Lower leg skin (tissue), 4 donors: ENCODE results near the gene MROH2A. TPM values are rescaled to one million over a fixed set of nuclear protein-coding genes. Genes with fewer than 3 reads are reported as not detected.

Source experiments
- DNase-seq, 2 donors: peaks; one replicate each; pipeline ENCODE4 v3.0.0-alpha.2; 2019; ENCODE audit warnings: low spot score in 2 of 2
- H3K4me3 ChIP-seq: fragments of 200-600 bp; sonication (generic); 2 replicates; pipeline ENCODE4 v1.5.1; 2017; ENCODE audit warnings: mild to moderate bottlenecking, low read depth; ENCODE audit not compliant: poor library complexity, severe bottlenecking
- POLR2A ChIP-seq, 2 donors: fragments of 450-650 bp; IDR thresholded peaks; one replicate each; pipeline ENCODE4 v1.6.1; 2016 to 2017; ENCODE audit warnings: antibody characterized with exemption in 2 of 2, mild to moderate bottlenecking in 1 of 2, moderate library complexity in 1 of 2
- WGBS, 2 donors: methylation state at CpG; one replicate each; pipeline ENCODE4 v1.1.5; 2018; 5-methylcytosine and 5-hydroxymethylcytosine counted together
- intact Hi-C: fragments of 100-400 bp; cut with DNase I; formaldehyde crosslinking; loops from one replicate; pipeline ENCODE4 v1.15.0; 2023; ENCODE audit warnings: low total_unique reads
- total RNA-seq, 4 donors: library from RNA; depleted of rRNA; stranded (reverse); fragments of >200 nt; gene quantifications; one replicate each; pipeline ENCODE4 v1.1.0, GENCODE V29; 2016
- TF ChIP-seq, protein P1 (sequence below), 3 donors: fragments of 450-650 bp; IDR thresholded peaks; one replicate each; pipeline ENCODE4 v1.5.1; 2016; ENCODE audit warnings: antibody characterized with exemption in 3 of 3, mild to moderate bottlenecking in 3 of 3, moderate library complexity in 2 of 3

MROH2A gene
- total RNA-seq, 4 donors from 2014 or later: 0.26 to 0.61 TPM; not detected in 2

DNA sequence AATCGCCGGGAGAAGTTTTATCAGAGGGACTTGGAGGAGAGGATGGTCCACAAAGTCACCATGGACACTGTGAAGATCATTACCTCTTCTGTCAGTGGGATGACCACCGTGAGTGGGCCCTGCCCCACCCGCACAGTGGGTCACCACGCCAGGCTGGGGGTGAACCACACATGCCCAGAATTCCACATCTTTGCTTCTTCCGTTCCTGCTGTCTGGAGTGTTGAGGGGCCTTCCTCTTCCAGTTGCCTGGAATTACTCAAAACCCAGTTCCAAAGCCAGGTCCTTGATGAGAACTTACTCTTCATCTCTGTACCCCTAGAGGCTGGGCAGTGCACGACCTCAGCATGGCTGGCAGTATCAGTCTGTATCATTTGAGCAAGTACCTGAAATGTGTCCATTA, 22.1 kb downstream of the MROH2A start:
- DNase-seq: peak in 1 of 2 donors; percentile 31
- intact Hi-C loops: no loop called here

DNA sequence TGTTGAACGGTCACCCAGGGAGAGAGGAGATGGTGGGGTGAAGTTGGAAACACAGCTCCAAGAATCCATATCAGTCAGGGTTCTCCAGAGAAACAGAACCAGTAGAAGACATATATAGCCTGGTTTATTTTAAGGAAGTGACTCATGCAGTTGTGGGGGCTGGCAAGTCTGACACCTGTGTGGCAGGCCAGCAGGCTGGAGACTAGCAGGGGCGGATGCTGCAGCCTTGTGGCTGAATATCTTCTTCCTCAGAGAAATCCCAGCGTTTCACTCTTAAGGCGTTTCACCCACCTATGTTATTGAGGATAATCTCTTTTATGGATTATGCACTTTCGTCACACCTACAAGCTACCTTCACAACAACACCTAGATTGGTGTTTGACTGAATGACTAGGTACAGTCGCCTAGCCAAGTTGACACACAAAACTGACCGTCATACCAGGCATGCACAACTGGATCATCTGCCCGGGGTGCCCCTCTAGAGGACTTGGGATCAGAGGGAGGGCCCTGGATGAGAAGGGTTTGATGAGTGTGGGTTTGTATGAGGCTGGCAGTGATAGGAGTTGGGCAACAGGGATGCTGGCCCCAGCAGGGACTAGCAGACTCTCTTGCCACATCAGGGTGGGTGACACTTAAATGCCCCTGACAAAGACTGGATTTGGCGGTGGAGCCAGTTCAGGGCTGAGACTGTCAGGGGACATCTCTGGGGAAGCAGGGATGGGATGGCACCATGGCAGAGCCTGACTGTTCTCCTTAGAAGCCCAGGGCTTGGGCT, 23.4 kb downstream of the MROH2A start:
- DNase-seq: peak in 1 of 2 donors; percentile 60
- 80 to 83% methylated on average over 9 of the region's 9 CpGs for WGBS, 2 donors
- TF ChIP-seq, protein P1, sequence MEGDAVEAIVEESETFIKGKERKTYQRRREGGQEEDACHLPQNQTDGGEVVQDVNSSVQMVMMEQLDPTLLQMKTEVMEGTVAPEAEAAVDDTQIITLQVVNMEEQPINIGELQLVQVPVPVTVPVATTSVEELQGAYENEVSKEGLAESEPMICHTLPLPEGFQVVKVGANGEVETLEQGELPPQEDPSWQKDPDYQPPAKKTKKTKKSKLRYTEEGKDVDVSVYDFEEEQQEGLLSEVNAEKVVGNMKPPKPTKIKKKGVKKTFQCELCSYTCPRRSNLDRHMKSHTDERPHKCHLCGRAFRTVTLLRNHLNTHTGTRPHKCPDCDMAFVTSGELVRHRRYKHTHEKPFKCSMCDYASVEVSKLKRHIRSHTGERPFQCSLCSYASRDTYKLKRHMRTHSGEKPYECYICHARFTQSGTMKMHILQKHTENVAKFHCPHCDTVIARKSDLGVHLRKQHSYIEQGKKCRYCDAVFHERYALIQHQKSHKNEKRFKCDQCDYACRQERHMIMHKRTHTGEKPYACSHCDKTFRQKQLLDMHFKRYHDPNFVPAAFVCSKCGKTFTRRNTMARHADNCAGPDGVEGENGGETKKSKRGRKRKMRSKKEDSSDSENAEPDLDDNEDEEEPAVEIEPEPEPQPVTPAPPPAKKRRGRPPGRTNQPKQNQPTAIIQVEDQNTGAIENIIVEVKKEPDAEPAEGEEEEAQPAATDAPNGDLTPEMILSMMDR (IDR thresholded peaks at IDR 0.05): no peak
- TF ChIP-seq POLR2A (IDR thresholded peaks at IDR 0.05): no peak
- no peak overlapping the region for H3K4me3 ChIP-seq
- intact Hi-C loops: no loop called here

More for the DNA sequence above, 22.1 kb downstream of the MROH2A start:
- TF ChIP-seq, protein P1 (IDR thresholded peaks at IDR 0.05): no peak
- 86 to 91% methylated on average over 7 of the region's 7 CpGs for WGBS, 2 donors
- H3K4me3 ChIP-seq: no peak overlapping the region

DNA sequence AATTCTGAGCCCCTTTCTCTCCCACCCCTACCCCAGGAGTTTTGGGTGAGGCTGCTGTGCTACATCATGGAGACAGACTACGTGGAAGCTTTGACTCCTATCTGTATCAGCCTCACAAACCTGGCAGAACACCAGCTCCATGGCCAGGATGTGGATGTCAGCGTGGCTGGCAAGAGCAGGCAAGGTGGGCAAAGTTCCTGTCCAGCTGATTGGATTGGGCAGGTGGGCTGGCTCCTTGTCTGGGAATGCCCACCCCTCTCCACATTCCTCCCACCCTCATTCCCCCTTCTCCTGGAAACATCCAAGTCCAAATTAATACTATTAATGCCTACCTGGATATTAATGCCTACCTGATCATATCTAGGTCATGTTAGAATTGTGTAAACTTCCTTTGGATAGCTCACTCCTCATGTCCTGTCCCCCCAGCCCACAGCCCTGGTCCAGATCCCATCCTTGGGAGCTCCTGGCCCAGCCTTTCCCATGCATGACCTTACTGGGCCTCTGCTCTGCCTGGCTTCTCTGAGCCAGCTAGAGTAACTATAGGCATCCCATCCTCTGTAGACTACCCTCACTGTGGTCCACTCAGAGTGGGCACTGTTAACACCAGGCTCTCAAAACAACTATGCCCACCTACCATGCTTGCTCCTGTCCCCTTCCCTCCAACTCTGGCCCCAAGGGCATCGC, 24.1 kb downstream of the MROH2A start:
- TF ChIP-seq, protein P1 (IDR thresholded peaks at IDR 0.05): no peak
- no peak for TF ChIP-seq POLR2A (IDR thresholded peaks at IDR 0.05)
- DNase-seq: no peak
- intact Hi-C loops: no loop called here
- H3K4me3 ChIP-seq: no peak overlapping the region
- 68 to 80% methylated on average over 3 of the region's 3 CpGs for WGBS, 2 donors

DNA sequence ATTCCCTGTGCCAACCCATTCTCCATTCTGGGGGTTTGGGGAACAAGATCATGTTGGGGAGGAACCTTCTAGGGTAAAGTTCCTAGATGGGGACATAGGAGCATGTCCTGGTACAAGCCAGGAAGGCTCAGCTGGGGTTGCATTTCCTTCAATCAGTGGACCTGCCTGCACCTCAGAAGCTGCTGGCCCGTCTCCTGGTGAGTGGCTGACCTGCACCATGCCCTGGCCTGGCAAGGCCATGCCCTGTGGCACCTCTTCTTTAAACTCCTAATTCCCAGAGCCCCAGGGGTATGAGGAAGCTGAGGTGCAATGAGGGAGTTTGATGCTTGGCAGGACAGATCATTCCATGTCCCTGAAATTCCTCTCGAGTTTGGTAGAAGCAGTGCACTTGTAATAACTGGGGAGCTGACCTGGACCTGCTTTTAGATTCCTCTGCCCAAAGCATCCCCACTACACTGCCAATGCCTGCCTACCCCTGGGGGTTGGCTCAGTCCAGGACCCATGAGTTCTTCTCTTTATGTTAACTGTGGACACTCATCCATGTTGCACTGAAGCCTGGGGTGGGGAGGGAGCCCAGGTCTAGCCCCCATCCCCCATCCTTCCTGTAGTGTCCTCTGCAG, 25.3 kb downstream of the MROH2A start:
- WGBS, 2 donors: 69% methylated on average over 2 of the region's 2 CpGs
- DNase-seq: no peak
- intact Hi-C loops: no loop called here
- no peak for TF ChIP-seq POLR2A (IDR thresholded peaks at IDR 0.05)
- TF ChIP-seq, protein P1 (IDR thresholded peaks at IDR 0.05): no peak
- no peak overlapping the region for H3K4me3 ChIP-seq

DNA sequence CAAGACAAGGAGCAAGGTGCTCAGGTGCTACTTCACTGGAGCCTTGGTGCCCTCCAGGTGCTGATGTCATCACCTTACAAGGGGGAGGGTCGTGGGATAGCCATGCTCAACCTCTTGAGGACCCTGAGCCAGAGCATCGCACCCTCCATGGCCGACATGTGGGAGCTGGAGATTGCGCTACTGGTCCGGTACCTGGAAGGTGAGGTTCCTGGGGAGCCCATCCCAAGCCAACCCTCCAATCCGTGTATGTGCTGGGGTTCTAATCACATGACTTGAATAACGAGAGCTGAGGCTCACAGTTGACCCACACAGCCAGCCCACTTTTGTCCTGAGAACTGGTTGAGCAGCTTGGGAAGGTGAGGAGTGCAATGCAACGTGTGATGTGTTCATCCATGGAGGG, 25.9 kb downstream of the MROH2A start:
- intact Hi-C loops: no loop called here
- DNase-seq: peak in 1 of 2 donors; percentile 72
- H3K4me3 ChIP-seq: no peak overlapping the region
- TF ChIP-seq, protein P1 (IDR thresholded peaks at IDR 0.05): no peak
- TF ChIP-seq POLR2A (IDR thresholded peaks at IDR 0.05): no peak
- 62 to 70% methylated on average over 8 of the region's 8 CpGs for WGBS, 2 donors
